Stomach (tissue), 9 donors: ENCODE measurements around the gene MFNG. TPM values are rescaled to one million over a fixed set of nuclear protein-coding genes. Genes with fewer than 3 reads are reported as not detected.

Experiments
- DNase-seq, 2 donors: peaks; one replicate each; pipeline versions ENCODE4 v3.0.0 to v3.0.0-alpha.2; 2013 to 2019
- H3K27ac ChIP-seq, 5 donors: fragments of 200-600 bp in 4 of 5; sonication (generic) in 4 of 5; one replicate each; pipeline ENCODE4 v1.5.1; 2013 to 2019; ENCODE audit warnings: mild to moderate bottlenecking in 1 of 5, moderate library complexity in 1 of 5
- H3K27me3 ChIP-seq, 3 donors: fragments of 200-600 bp; sonication (generic); one replicate each; pipeline ENCODE4 v1.5.1; 2017 to 2019; ENCODE audit warnings: mixed run types in 1 of 3
- H3K36me3 ChIP-seq, 4 donors: fragments of 200-600 bp; sonication (generic); 1 replicate in 3 of 4; 2 replicates in 1 of 4; pipeline ENCODE4 v1.5.1; 2016 to 2019
- H3K4me1 ChIP-seq, 4 donors: fragments of 200-600 bp; sonication (generic); one replicate each; pipeline ENCODE4 v1.5.1; 2016 to 2019
- H3K4me3 ChIP-seq, 4 donors: fragments of 200-600 bp; sonication (generic) in 3 of 4; one replicate each; pipeline ENCODE4 v1.5.1; 2016 to 2019; ENCODE audit warnings: mild to moderate bottlenecking in 1 of 4
- H3K9me3 ChIP-seq, 4 donors: fragments of 200-600 bp; sonication (generic); one replicate each; pipeline ENCODE4 v1.5.1; 2016 to 2019
- EP300 ChIP-seq: sonication (generic); formaldehyde crosslinking; IDR thresholded peaks from one replicate; pipeline ENCODE4 v1.6.1; 2017; ENCODE audit warnings: antibody characterized with exemption
- POLR2A ChIP-seq, 4 donors: fragments of 450-650 bp; IDR thresholded peaks; one replicate each; pipeline ENCODE4 v1.6.1; 2016; ENCODE audit warnings: antibody characterized with exemption in 4 of 4, control low read depth in 2 of 4, mild to moderate bottlenecking in 1 of 4, moderate library complexity in 1 of 4
- POLR2AphosphoS5 ChIP-seq, 3 donors: sonication (generic); formaldehyde crosslinking; IDR thresholded peaks; one replicate each; pipeline ENCODE4 v1.6.1; 2016; ENCODE audit warnings: antibody characterized with exemption in 3 of 3
- WGBS, 5 donors: extraction: QIAGEN DNeasy Blood & Tissue Kit in 3 of 5; methylation state at CpG; one replicate each; pipeline versions ENCODE4 v1.1.5 to v1.1.7; 2013 to 2018; 5-methylcytosine and 5-hydroxymethylcytosine counted together
- intact Hi-C: fragments of 100-400 bp; cut with DNase I; formaldehyde crosslinking; loops from one replicate; pipeline ENCODE4 v1.15.1; 2023; ENCODE audit warnings: low total_unique reads
- polyA plus RNA-seq, 3 donors: library from polyadenylated mRNA; stranded (reverse); fragments of 200-250 nt; gene quantifications; one replicate each; pipeline ENCODE4 v1.2.3, GENCODE V29; 2013
- total RNA-seq, 5 donors: library from RNA; depleted of rRNA; stranded (reverse); fragments of >200 nt; gene quantifications; one replicate each; pipeline versions ENCODE4 v1.1.0 to v1.2.3, GENCODE V29; 2014 to 2016
- TF ChIP-seq, protein P1 (sequence below), 7 experiments: fragments of 450-650 bp in 4 of 7; fragments of 200-600 bp in 3 of 7; sonication (generic) in 3 of 7; IDR thresholded peaks; one replicate each; pipeline ENCODE4 v1.5.1; 2016 to 2019; ENCODE audit warnings: antibody characterized with exemption in 7 of 7, control low read depth in 2 of 7, mild to moderate bottlenecking in 1 of 7
- donor health status: healthy with polysubstance abuse.
- donor health status: Bipolar disorder and iron deficiency.
- donor health status: healthy.

Gene MFNG
- total and polyA plus RNA-seq, 8 donors = 1.7 to 86.4 (median 8.5) TPM

DNA sequence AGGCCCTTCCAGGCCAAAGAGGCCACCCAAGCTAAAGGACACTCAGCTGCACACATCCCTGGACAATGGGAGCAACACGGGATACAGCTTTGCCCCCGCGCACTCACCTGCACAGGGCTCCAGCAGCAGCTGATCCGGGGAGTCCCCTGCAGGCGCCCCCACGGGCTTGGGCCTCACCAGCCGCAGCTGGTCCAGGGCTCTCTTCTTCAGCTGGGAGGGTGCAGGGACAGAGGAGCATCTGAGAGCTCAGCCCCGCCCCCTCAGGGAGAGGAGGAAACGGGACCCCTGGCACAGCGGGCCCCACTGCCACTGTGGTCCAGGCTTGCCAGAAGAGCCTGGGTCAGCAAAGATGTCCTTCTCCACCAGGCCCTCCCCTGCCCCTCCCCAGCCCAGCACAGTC, 7.8 kb upstream of the MFNG start:
- Histone ChIP-seq H3K27me3 (peaks cover 0 to 42% (median 0%) of the 10 kb centered on the region in 3 donors), H3K36me3 (peaks cover 4 to 61% (median 33%) of the 10 kb centered on the region in 4 donors), H3K27ac (no peak overlapping the region), H3K4me3 (no peak overlapping the region), H3K9me3 (no peaks in the 10 kb centered on the region), H3K4me1 (peaks cover 7 to 12% (median 9%) of the 10 kb centered on the region in 4 donors)
- TF ChIP-seq EP300 (no peak), POLR2AphosphoS5 (IDR thresholded peaks at IDR 0.05) (no peak), POLR2A (IDR thresholded peaks at IDR 0.05) (no peak)
- TF ChIP-seq, protein P1, sequence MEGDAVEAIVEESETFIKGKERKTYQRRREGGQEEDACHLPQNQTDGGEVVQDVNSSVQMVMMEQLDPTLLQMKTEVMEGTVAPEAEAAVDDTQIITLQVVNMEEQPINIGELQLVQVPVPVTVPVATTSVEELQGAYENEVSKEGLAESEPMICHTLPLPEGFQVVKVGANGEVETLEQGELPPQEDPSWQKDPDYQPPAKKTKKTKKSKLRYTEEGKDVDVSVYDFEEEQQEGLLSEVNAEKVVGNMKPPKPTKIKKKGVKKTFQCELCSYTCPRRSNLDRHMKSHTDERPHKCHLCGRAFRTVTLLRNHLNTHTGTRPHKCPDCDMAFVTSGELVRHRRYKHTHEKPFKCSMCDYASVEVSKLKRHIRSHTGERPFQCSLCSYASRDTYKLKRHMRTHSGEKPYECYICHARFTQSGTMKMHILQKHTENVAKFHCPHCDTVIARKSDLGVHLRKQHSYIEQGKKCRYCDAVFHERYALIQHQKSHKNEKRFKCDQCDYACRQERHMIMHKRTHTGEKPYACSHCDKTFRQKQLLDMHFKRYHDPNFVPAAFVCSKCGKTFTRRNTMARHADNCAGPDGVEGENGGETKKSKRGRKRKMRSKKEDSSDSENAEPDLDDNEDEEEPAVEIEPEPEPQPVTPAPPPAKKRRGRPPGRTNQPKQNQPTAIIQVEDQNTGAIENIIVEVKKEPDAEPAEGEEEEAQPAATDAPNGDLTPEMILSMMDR (IDR thresholded peaks at IDR 0.05) = no peak
- WGBS, 5 donors = 88 to 92% (median 91%) methylated on average over 6 to 10 of the region's 10 CpGs
- intact Hi-C loops = no loop called here
- no peak for DNase-seq

DNA sequence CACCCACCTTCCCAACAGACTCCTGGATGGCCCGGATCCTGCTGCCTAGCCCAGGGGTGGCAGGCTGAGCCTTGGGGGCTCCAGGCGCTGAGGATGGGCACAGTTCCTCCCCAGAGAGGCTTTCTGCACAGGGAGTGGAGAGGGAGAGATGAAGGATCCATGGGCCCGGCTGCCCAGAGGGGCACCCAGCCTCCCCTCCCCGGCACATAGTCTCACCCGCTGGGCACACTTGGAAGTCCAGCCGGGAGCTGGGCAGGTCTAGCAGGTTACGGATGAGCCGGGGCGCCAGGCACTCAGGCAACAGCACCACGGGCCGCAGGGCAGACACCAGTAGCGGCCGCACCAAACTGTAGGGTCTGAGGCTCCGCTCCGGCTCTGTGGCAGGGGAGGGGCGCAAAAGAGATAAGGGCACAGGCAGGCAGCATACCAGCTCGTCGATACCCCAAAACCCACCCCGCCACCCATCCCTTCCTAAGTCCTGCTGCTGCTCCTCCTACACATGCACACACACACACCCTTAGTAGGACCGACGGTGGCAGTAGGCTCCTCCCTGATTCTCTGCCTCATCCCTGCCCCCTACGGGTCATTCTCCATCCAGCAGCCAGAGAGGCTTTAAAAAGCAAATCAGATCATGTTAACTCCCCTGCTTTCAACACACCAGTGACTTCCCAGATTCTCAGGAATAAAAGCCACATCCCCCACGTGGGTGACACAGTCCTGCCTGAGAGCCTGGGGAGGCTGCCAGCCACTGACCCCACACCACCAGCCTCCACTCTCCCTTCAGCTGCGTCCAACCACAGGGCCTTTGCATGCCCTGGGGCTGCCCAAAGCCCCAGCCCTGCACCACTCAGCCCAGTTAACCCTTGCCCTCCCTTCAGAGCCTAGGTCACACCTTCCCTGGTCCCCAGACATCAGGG, 6.5 kb upstream of the MFNG start:
- WGBS, 5 donors = 52 to 77% (median 73%) methylated on average over 7 to 24 of the region's 24 CpGs
- DNase-seq = no peak
- H3K27ac ChIP-seq = no peak overlapping the region
- no peak for TF ChIP-seq EP300
- TF ChIP-seq, protein P1 (IDR thresholded peaks at IDR 0.05) = peak in 2 of 7 experiments; percentile 11 to 20
- TF ChIP-seq POLR2A (IDR thresholded peaks at IDR 0.05) = no peak
- TF ChIP-seq POLR2AphosphoS5 (IDR thresholded peaks at IDR 0.05) = no peak
- peaks cover 0 to 36% (median 0%) of the 10 kb centered on the region in 3 donors for H3K27me3 ChIP-seq
- intact Hi-C loops = no loop called here
- peaks cover 4 to 61% (median 33%) of the 10 kb centered on the region in 4 donors for H3K36me3 ChIP-seq
- no peaks in the 10 kb centered on the region for H3K9me3 ChIP-seq
- H3K4me3 ChIP-seq = no peak overlapping the region
- H3K4me1 ChIP-seq = no peaks in the 10 kb centered on the region

DNA sequence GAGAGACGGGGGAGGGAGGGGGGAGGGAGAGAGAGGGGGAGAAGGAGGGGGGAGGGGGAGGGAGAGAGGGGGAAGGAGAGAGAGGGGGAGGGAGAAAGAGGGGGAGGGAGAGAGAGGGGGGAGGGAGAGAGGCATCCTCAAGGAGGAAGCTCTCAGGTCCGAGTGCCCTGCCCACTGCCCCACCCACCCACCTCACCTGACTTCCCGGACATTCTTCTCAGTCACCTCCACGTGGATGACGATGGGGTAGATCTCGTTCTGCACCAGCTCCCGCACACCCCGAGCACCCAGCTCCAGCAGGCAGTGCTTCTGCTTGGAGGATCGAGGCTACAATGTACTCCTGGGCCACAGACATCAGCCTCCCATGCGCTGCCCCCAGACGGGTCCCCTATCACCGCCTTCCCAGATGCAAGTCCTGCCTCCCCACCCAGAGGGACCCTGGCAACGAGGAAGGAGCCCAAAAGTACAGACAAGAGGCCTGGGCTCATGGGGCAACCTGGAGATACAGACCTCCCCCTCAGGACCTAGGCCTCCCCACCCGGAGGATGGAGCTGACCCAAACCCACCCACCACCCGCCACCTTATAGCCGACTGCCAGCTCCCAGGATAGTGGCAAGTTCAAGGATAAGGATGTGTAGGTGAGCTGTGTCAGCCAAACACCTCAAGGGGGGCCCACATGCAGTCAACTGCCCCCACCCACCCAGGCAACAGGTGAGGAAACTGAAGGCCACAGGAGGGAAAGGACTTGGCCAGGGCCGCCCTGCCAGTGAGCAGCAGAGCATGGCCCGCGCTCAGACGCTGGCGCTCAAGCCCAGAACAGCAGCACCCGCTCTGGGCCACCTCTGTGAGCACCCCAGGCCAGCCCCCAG, 5.6 kb upstream of the MFNG start:
- peaks cover 4 to 54% (median 32%) of the 10 kb centered on the region in 4 donors for H3K36me3 ChIP-seq
- peaks cover 0 to 33% (median 0%) of the 10 kb centered on the region in 3 donors for H3K27me3 ChIP-seq
- DNase-seq = no peak
- no peaks in the 10 kb centered on the region for H3K9me3 ChIP-seq
- intact Hi-C loops = no loop called here
- no peak overlapping the region for H3K4me3 ChIP-seq
- WGBS, 5 donors = 81 to 87% (median 83%) methylated on average over 15 to 21 of the region's 22 CpGs
- H3K27ac ChIP-seq = no peak overlapping the region
- H3K4me1 ChIP-seq = peaks cover 2 to 4% (median 3%) of the 10 kb centered on the region in 4 donors
- TF ChIP-seq, protein P1 (IDR thresholded peaks at IDR 0.05) = no peak
- TF ChIP-seq POLR2A (IDR thresholded peaks at IDR 0.05) (no peak), POLR2AphosphoS5 (IDR thresholded peaks at IDR 0.05) (no peak), EP300 (no peak)

DNA sequence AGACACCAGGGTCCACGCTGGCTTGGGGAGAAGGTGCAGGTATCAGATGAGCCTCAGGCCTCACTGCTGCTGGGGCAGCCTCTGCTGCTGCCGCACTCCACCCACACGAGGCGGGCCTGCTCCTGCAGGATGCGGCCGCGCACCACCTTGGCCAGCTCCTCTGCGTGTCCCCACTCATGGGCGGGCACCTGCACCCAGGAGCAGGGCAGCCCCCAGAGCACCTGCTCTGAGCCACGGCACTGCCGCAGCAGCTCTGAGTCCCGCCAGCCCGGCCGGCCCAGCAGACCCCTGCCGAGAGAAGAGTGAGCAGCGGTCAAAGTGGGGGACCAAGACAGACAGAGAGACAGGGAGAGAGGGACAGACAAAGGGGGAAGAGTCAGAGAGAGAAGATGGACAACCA, 4.9 kb upstream of the MFNG start:
- H3K9me3 ChIP-seq = no peaks in the 10 kb centered on the region
- no peak overlapping the region for H3K27ac ChIP-seq
- H3K36me3 ChIP-seq = peaks cover 4 to 47% (median 28%) of the 10 kb centered on the region in 4 donors
- TF ChIP-seq, protein P1 (IDR thresholded peaks at IDR 0.05) = no peak
- no peak for TF ChIP-seq EP300
- TF ChIP-seq POLR2A (IDR thresholded peaks at IDR 0.05) = no peak
- TF ChIP-seq POLR2AphosphoS5 (IDR thresholded peaks at IDR 0.05) = no peak
- peaks cover 9 to 11% (median 10%) of the 10 kb centered on the region in 4 donors for H3K4me1 ChIP-seq
- 88 to 93% (median 91%) methylated on average over 11 to 16 of the region's 16 CpGs for WGBS, 5 donors
- H3K27me3 ChIP-seq = peaks cover 0 to 30% (median 0%) of the 10 kb centered on the region in 3 donors
- DNase-seq = no peak
- H3K4me3 ChIP-seq = no peak overlapping the region
- intact Hi-C loops = no loop called here
